ENCODE results near the gene SCN9A.
"Not testable (repeated sequence)": the region's sequence is repeated elsewhere in the genome, so short reads cannot be mapped to it uniquely, and the experiment has no call there.

SCN9A gene

GRCh38 chr2:166373951-166374350, 1.8 kb downstream of the SCN9A start:
- no peak for DNase-seq

DNA sequence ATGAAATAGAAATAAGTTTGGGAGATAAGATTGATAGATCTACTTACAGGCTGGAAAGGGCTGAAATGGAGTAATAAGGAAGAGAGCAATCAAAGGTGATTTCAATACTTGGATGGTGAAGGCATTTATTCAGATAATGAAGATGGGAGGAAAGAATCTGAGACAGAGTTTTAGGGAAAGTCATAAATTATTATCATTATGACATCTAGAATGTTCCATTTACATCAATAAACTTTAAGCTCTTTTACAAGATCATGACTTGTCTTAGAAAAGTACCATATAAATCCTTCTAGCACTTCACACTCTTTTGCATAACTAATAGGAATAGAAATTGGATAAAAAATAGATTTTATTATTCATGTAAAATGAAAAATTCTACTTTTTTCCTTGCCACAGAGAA, 2.2 kb downstream of the SCN9A start:
- no peak for DNase-seq

DNA sequence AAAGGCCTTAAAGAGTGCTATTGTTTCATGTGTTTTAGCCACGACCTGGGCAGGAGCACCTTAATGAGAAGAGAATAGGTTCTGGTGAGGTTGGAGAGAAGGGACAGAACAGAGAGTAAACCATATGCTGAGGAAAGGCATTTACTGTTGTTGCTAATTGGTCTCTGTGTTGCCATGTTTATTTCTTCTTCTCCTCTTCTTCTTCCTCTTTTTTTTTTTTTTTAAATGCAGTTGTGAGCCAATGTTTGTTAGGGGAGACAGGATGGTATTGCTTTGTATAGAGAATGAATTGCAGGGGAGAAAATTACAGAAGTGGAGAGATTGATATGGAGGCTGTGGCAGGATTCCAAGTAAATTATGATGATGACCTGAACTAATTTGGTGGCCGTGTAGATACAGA, 2.6 kb downstream of the SCN9A start:
- no peak for DNase-seq

- no peak for DNase-seq
Observed at GRCh38 chr2:166372046-166372445, 3.7 kb downstream of the SCN9A start.

DNA sequence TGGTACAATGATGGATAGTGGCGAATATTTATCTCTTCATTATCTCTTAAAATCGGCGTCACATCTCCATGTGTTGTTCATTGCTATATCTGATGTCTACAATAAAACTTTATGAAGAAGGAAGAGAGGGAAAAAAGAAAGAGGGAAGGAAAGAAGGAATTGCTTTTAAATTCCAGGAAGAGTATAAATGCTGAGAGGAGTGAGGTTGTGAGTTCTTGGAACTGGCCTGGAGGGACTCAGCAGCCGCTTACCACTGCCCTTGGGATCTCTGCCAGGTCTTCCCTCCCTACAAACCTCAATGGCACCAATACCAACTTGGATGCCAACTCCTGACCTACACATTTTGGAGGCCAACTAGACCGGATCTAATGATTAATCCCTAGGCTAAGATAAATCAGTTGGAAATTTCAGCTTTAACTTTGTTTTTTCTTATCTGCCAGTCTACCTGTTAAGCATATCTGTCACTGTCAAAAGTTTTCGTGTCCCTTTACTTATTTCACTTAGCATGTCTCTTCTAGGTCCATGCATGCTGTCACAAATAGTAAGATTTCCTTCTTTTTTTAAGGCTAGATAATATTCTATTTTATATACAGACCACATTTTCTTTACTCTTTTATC, 9.8 kb downstream of the SCN9A start:
- DNase-seq, result no peak

DNA sequence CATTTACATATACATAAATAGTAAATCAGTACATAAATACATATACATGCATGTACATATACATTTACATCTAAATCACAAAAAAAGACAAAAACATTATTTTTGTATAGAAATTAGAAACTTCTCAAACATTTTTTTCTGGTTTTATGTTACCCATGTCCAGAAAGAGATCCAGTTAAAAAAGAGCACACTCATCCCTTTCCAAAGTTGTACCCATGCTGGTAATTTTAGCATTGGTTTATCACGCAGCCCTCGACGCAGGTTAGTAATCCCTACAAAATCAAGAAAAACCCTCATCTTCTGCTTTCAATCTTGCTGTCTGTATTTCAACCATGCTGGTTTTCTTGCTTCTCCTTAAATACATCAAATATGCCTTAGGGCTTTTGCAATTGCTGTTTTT, 10.5 kb downstream of the SCN9A start:
- DNase-seq, result no peak

DNA sequence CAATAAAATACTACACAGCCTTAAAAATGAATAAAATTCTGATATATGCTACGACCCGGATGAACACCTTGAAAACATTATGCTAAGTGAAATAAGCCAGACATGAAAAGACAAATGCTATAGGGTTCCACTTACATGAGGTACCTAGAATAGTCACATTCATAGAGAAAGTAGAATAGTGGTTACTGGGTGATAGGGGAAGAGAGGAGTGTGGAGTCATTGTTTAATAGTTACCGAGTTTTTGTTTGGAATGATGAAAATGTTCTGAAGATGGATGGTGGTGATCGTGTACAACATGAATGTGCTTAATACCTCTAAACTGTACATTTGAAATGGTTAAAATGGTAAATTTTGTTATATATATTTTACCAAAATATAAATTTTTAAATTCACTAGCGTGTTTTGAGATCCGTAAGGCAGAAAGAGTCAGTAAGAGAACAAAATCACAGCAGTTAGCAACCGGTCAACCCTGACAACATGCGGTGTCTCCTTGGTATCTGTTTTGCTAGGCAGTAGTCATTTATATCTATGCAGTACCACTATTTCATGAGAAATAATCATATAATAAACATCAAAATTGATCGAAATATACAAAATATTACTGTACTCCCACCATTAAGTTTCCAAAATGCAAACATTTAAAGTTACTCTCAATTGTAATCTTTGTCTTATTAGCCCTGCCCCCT, 11.1 kb downstream of the SCN9A start:
- DNase-seq, result no peak

- no peak for DNase-seq
Observed at GRCh38 chr2:166361351-166362153, 14.2 kb downstream of the SCN9A start.

DNA sequence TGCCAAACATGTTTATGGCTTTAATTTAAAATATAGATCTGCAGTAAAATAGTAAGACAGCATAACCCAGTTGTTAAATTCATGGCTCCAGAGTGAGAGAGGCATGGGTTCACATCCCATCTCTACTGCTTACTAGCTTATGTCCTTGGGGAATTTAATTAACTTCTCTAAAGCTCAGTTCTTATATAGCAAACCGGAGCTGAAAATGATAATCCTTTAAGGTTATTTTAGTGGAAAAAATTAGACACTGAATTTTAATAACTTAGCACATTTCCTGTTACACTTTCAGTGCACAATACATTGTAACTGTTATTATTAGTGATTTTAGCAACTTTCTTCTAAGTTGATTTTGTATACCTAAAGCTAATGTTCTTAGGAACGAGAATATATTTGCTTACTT, 14.8 kb downstream of the SCN9A start:
- no peak for DNase-seq

GRCh38 chr2:166360426-166360825, 15.3 kb downstream of the SCN9A start:
- no peak for DNase-seq

DNA sequence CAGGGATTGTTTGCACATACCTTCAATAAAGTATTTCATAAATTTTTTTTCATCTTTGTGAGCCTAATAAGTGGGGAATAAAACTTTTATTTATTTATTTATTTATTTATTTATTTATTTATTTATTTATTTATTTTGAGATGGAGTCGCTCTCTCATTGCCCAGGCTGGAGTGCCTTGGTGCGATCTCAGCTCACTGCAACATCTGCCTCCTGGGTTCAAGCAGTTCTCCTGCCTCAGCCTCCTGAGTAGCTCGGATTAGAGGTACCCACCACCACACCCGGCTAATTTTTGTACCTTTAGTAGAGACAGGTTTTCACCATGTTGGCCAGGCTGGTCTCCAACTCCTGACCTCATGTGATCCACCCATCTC, 17.8 kb downstream of the SCN9A start:
- DNase-seq, result not testable (repeated sequence)

DNA sequence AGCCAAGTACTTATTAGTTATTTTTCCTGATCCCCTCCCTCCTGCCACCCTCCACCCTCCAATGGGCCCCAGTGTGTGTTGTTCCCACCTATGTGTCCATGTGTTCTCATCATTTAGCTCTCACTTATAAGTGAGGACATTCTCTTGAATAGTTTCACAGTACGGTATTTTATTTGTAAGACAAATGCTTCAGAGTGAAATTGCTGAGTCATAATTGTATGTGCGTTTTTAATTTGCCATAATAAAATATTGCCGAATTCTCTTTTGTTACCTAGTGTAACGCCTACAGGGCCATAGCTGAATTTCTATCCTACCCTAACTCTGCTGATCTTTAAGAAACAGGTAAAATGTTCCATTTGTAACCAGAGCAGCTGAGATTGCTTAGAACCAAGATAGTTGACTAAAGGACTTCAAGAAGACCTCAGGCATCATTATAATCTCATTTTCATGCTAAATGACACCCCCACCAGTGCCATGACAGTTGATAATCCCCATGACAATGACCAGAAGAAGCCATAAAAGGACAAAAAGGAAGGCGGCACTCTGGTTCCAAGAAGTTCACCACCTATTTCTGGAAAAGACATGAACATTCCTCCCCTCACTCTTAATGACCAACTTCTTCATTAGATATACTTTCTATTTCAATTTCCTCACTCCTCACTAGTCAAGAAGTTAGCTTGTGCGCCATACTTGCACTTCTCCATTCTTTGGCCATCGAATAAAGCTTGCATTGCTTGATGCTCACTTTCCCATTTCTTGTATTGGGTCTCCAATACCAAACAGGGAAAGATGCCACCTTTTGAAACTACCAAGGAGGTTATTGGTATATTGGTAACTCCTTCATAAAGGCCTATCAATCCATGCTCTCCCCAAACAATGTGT, 18.4 kb downstream of the SCN9A start:
- DNase-seq, result no peak

- no peak for DNase-seq
Observed at GRCh38 chr2:166351319-166351718, 24.4 kb downstream of the SCN9A start.

GRCh38 chr2:166350525-166350924, 25.2 kb downstream of the SCN9A start:
- DNase-seq, result no peak

- no peak for DNase-seq
Observed at GRCh38 chr2:166344286-166345113, 31.2 kb downstream of the SCN9A start.

- no peak for DNase-seq
Observed at GRCh38 chr2:166343467-166343866, 32.3 kb downstream of the SCN9A start.

DNA sequence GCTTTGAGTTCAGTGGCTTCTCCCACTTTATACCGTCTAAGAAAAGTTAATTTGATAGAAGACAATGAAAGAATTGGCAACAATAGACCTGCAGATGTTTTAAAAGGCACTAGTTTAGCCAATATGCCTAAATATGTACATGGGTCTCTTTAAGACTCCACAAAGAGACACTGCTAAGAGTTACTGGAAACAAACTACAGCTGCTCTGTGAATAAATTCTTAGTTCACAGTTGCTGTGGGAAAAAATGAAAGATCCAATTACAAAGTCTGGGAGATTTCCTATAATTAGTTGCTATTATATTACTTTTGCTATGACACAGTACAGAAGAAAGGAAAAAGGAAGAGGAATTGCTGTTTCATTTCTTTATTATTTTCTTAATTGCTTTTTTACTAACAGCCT, 34.3 kb downstream of the SCN9A start:
- DNase-seq, result no peak

- DNase-seq, result no peak
Observed at GRCh38 chr2:166338831-166339339, 36.9 kb downstream of the SCN9A start.

DNA sequence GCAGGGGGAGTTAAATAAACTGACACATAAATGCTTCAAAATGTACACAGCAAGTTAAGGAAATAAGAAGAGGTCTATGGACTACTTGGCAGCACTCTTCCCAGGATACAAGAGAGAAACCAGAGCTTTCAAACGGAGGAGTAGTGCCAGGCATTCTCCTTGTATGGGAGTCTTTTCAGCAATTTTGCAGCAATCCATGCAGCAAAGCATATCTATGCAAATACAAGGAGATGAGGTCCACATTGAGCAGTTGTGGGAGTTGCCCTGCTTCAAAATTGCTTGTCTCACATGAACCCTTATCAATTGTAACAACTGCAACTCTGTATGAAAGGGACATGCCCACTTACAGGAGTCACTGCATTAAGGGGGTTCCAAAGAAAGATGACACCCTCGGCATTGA, 37.8 kb downstream of the SCN9A start:
- DNase-seq, result no peak

DNA sequence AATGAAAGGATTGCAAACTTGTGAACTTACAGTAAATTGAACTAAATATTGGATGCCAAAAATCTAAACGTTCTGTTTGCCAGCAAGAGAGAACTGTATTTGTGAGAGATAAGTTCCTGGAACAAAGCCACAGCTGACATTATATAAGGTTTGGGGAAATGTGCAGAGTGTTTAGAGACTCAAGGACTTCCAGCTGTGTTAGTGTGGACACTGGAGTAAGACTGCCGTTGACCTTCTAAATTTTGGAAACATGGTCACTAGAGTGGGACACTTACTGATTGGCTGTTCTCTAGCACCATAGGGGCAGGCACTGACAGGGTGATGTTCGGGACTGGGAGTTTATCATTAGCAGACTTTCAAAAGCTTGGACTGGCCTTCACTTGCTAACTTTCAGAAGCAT, 40.5 kb downstream of the SCN9A start:
- no peak for DNase-seq

GRCh38 chr2:166334805-166335204, 40.9 kb downstream of the SCN9A start:
- DNase-seq, result no peak

- no peak for DNase-seq
Observed at GRCh38 chr2:166333801-166334200, 41.9 kb downstream of the SCN9A start.
